Peyer's patch (tissue), 4 donors: ENCODE data around the gene TMED6. TPM values are rescaled to one million over a fixed set of nuclear protein-coding genes. Genes with fewer than 3 reads are reported as not detected.
"Not testable (repeated sequence)": the region's sequence is repeated elsewhere in the genome, so short reads cannot be mapped to it uniquely, and the experiment has no call there.

Experiments used
- DNase-seq, 3 donors: peaks; one replicate each; pipeline ENCODE4 v3.0.0-alpha.2; 2017 to 2019
- H3K27ac ChIP-seq, 4 donors: fragments of 200-600 bp; sonication (generic); one replicate each; pipeline ENCODE4 v1.5.1; 2016 to 2019
- H3K27me3 ChIP-seq, 2 donors: fragments of 200-600 bp; sonication (generic); one replicate each; pipeline ENCODE4 v1.5.1; 2019
- H3K36me3 ChIP-seq, 3 donors: fragments of 200-600 bp; sonication (generic); one replicate each; pipeline ENCODE4 v1.5.1; 2016 to 2019
- H3K4me1 ChIP-seq, 4 donors: fragments of 200-600 bp; sonication (generic); one replicate each; pipeline ENCODE4 v1.5.1; 2016 to 2019
- H3K4me3 ChIP-seq, 4 donors: fragments of 200-600 bp; sonication (generic); 1 replicate in 3 of 4; 2 replicates in 1 of 4; pipeline ENCODE4 v1.5.1; 2016 to 2019; ENCODE audit warnings: mild to moderate bottlenecking in 1 of 4
- H3K9me3 ChIP-seq, 4 donors: fragments of 200-600 bp; sonication (generic); one replicate each; pipeline ENCODE4 v1.5.1; 2016 to 2019; ENCODE audit warnings: mild to moderate bottlenecking in 1 of 4
- CTCF ChIP-seq, 6 experiments: fragments of 450-650 bp in 4 of 6; fragments of 200-600 bp in 2 of 6; sonication (generic) in 1 of 6; IDR thresholded peaks; one replicate each; pipeline ENCODE4 v1.5.1; 2017 to 2019; ENCODE audit warnings: antibody characterized with exemption in 6 of 6, mild to moderate bottlenecking in 3 of 6, moderate library complexity in 1 of 6
- POLR2A ChIP-seq, 2 donors: fragments of 450-650 bp; IDR thresholded peaks; one replicate each; pipeline ENCODE4 v1.5.1; 2017; ENCODE audit warnings: antibody characterized with exemption in 2 of 2, mild to moderate bottlenecking in 2 of 2, moderate library complexity in 2 of 2
- total RNA-seq, 4 donors: library from RNA; depleted of rRNA; stranded (reverse); fragments of >200 nt; gene quantifications; one replicate each; pipeline ENCODE4 v1.1.0, GENCODE V29; 2016

TMED6 gene
- total RNA-seq, 4 donors from 2014 or later: 4.3 to 9.9 (median 6.6) TPM

- TF ChIP-seq CTCF (IDR thresholded peaks at IDR 0.05) (no peak), POLR2A (IDR thresholded peaks at IDR 0.05) (no peak)
- H3K36me3 ChIP-seq: peaks cover 0 to 31% (median 0%) of the 10 kb centered on the region in 3 donors
Observed at GRCh38 chr16:69298261-69298660, 53.3 kb downstream of the TMED6 start.

GRCh38 chr16:69296771-69297170 is 54.8 kb downstream of the TMED6 start:
- H3K4me3 ChIP-seq, H3K27me3 ChIP-seq, H3K9me3 ChIP-seq, H3K4me1 ChIP-seq, H3K27ac ChIP-seq, DNase-seq: not testable (repeated sequence)
- peaks cover 0 to 24% (median 0%) of the 10 kb centered on the region in 3 donors for H3K36me3 ChIP-seq

More at GRCh38 chr16:69298261-69298660, 53.3 kb downstream of the TMED6 start:
- H3K4me3 ChIP-seq: no peak overlapping the region
- DNase-seq: no peak
- no peaks in the 10 kb centered on the region for H3K9me3 ChIP-seq
- no peaks in the 10 kb centered on the region for H3K4me1 ChIP-seq
- no peaks in the 10 kb centered on the region for H3K27me3 ChIP-seq
- H3K27ac ChIP-seq: no peak overlapping the region

- TF ChIP-seq CTCF (IDR thresholded peaks at IDR 0.05): no peak
- no peak for TF ChIP-seq POLR2A (IDR thresholded peaks at IDR 0.05)
- no peaks in the 10 kb centered on the region for H3K36me3 ChIP-seq
- no peaks in the 10 kb centered on the region for H3K9me3 ChIP-seq
- H3K27me3 ChIP-seq: no peaks in the 10 kb centered on the region
- no peak overlapping the region for H3K4me3 ChIP-seq
- no peak for DNase-seq
- H3K4me1 ChIP-seq: no peaks in the 10 kb centered on the region
- H3K27ac ChIP-seq: no peak overlapping the region
Observed at GRCh38 chr16:69294051-69294450, 57.5 kb downstream of the TMED6 start.

GRCh38 chr16:69293401-69293800 is 58.2 kb downstream of the TMED6 start:
- DNase-seq: no peak
- no peak overlapping the region for H3K27ac ChIP-seq

More at GRCh38 chr16:69293401-69293800, 58.2 kb downstream of the TMED6 start:
- TF ChIP-seq POLR2A (IDR thresholded peaks at IDR 0.05) (no peak), CTCF (IDR thresholded peaks at IDR 0.05) (no peak)
- Histone ChIP-seq H3K36me3 (no peaks in the 10 kb centered on the region), H3K9me3 (no peaks in the 10 kb centered on the region), H3K4me3 (no peak overlapping the region), H3K27me3 (no peaks in the 10 kb centered on the region), H3K4me1 (no peaks in the 10 kb centered on the region)

Other genes with a start within 250 kb of the TMED6 start
- gene HAS3, start 246.1 kb downstream of the TMED6 start, total RNA-seq: 1 to 10 TPM; 1.1 to 2.5 (median 1.2) TPM
- gene CHTF8, start 219.2 kb downstream of the TMED6 start, total RNA-seq: 10 to 100 TPM; 53.9 to 68.7 (median 60.2) TPM
- gene UTP4, start 219.1 kb downstream of the TMED6 start, total RNA-seq: 10 to 100 TPM in 3 of 4 donors, 1 to 10 TPM in 1; 8.9 to 19.4 (median 13.1) TPM
- 100 to 1,000 TPM in 1 of 4 donors, 10 to 100 TPM in 3; 14.5 to 140 (median 28.7) TPM for gene SNTB2, start 164.6 kb downstream of the TMED6 start, total RNA-seq
- gene VPS4A, start 40.4 kb downstream of the TMED6 start, total RNA-seq: 10 to 100 TPM; 37.1 to 63.1 (median 47.8) TPM
- gene PDF, start 21.2 kb downstream of the TMED6 start, total RNA-seq: 10 to 100 TPM; 17.7 to 23.3 (median 18.9) TPM
- gene COG8, start 12.2 kb downstream of the TMED6 start, total RNA-seq: 10 to 100 TPM; 57.3 to 79.5 (median 77.0) TPM
- 10 to 100 TPM in 2 of 4 donors, 1 to 10 TPM in 2; 6.9 to 20.6 (median 10.5) TPM for gene NIP7, start 12.0 kb downstream of the TMED6 start, total RNA-seq
- gene TERF2, start 34.2 kb upstream of the TMED6 start, total RNA-seq: 10 to 100 TPM; 17.0 to 47.4 (median 28.5) TPM
- 10 to 100 TPM; 62.7 to 95.7 (median 65.7) TPM for gene CYB5B, start 72.8 kb upstream of the TMED6 start, total RNA-seq
- 10 to 100 TPM; 40.5 to 93.3 (median 66.8) TPM for gene NFAT5, start 214.2 kb upstream of the TMED6 start, total RNA-seq